ENCODE data around the gene RHBDF2.
"Not testable (repeated sequence)": the region's sequence is repeated elsewhere in the genome, so short reads cannot be mapped to it uniquely, and the experiment has no call there.

RHBDF2 gene

DNA sequence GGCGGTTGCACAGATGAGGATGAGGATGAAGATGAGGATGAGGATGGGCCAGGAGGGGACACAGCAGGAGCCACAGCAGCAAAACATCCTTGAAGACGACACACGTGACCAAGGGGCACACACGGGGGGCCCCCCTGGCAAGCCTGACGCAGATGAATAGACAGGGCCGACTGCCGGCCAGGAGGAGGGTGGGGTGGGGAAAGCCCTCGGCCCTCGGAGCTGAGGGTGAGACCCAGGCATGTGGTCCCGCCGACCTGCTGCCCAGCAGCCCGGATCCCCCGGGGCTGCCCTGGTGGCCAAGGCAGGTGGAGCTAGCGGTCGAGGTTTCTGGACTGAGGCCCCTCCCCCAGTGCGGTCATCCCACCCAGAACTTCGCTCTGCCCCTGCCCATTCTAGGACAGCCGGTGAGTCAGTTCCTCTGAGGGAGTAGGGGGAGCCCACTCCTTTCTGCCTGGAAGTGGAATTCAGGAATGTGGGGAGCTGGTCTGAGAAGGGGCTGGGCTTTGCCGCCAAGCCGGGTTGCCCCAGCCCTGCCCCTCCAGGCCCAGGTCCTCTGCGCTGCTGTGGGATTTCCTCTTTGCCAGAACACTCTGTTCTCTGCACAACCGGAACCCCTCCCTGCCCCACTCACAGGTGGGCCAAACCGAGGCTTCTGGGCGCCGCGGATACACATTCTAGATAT lies 26.3 kb upstream of the RHBDF2 start:
- no peak for DNase-seq

DNA sequence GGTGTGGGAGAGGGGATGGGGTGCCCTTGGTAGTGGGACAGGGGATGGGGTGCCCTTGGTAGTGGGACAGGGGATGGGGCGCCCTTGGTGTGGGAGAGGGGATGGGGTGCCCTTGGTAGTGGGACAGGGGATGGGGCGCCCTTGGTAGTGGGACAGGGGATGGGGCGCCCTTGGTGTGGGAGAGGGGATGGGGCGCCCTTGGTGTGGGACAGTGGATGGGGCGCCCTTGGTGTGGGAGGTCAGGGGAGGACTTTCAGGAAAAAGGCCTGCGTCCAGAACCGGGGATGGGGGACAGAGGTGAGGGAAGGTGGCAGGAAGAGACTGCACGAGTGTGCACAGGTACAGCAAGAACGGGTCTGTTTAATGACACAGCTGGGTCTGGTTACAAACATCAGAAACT lies 25.8 kb upstream of the RHBDF2 start:
- not testable (repeated sequence) for DNase-seq

DNA sequence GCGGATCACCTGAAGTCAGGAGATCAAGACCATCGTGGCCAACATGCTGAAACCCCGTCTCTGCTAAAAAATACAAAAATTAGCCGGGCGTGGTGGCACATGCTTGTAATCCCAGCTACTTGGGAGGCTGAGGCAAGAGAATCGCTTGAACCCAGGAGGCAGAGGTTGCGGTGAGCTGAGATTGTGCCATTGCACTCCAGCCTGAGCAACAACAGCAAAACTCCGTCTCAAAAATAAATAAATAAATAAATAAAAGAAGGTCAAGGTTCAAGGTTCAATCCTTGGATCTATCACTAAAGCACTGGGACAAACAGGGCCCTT lies 24.2 kb upstream of the RHBDF2 start:
- DNase-seq = not testable (repeated sequence)

- no peak for DNase-seq
Observed at GRCh38 chr17:76524598-76525512, 23.6 kb upstream of the RHBDF2 start.

GRCh38 chr17:76523084-76524037 lies 22.1 kb upstream of the RHBDF2 start:
- peak in 48 of 58 donors; percentile 11 to 77 (median 52) for DNase-seq

DNA sequence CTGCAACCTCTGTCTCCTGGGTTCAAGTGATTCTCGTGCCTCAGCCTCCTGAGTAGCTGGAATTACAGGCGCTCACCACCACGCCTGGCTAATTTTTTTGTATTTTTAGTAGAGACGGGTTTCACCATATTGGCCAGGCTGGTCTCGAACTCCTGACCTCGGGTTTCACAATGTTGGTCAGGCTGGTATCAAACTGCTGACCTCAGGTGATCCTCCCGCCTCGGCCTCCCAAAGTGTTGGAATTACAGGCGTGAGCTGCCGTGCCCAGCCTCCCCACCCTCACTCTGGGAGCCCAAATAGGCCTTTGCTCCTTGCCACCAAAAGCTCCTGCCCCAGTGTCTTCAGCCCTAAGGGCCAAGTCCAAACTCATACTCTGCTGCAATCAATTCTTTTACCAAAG lies 20.5 kb upstream of the RHBDF2 start:
- DNase-seq = not testable (repeated sequence)

DNA sequence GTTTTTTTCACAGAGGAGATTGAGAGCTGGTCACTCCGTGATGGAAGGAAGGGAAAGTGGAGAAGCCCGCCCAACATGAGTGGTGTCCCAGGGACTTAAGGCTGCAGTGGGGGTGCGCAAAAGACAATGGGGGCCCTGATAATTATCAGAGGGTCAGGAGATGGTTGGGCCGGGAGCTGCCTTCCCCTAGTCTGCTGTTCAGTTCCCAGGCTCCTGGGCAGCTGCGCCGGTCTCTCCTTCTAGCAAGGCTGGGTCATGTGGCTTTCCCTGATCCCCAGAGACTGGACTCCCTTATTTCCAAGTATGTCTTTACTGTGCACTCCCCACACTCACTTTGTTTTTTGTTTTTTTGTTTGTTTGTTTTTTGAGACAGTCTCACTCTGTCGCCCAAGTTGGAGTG lies 20.0 kb upstream of the RHBDF2 start:
- DNase-seq = no peak

DNA sequence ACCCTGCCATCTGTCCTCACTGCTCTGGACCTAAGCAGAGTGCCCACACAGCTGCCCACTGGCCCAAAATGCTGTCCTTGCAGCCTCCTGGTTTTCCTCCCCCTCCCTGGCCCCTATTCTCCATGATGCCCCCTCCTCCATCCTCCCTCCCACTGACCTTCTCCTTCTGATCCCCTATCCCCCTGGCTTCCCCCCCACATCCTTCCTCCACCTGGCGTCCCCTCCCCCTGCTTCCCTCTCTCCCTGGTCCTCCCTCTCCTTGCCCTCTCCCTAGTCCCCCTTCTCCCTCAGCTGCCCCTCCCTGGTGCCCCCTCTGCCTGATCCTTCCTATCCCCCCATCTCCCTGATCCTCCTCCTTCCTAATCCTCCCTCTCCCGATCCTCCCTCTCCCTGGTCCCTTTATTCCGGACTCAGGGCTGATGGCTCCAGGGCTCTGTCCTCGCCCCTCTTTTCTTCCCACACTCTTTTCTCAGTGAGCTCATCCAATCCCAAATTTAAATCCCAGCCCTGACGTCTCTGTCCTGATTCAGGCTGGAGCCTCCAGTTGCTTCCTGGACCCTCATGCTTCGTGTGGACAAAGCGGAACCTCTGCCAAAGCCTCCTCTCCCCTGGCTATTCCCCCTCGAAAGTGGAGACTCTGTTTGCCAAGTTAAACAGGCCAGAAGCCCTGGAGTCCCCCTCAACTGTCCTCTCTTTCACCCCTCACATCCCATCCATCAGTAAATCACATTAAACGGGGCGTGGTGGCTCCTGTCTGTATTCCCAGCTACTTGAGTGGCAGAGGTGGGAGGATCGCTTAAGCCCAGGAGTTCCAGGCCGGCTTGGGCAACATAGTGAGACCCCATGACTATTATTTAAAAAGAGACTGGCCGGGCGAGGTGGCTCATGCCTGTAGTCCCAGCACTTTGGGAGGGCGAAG lies 18.1 kb upstream of the RHBDF2 start:
- no peak for DNase-seq

GRCh38 chr17:76517638-76518038 lies 16.4 kb upstream of the RHBDF2 start:
- no peak for DNase-seq

- DNase-seq = peak in 5 of 58 donors; percentile 20 to 70 (median 35)
Observed at GRCh38 chr17:76515274-76515949, 14.2 kb upstream of the RHBDF2 start.

GRCh38 chr17:76514355-76514754 lies 13.1 kb upstream of the RHBDF2 start:
- DNase-seq = not testable (repeated sequence)

GRCh38 chr17:76513306-76513692 lies 12.1 kb upstream of the RHBDF2 start:
- DNase-seq = no peak

- DNase-seq = no peak
Observed at GRCh38 chr17:76512366-76513305, 11.4 kb upstream of the RHBDF2 start.

- no peak for DNase-seq
Observed at GRCh38 chr17:76511668-76512365, 10.6 kb upstream of the RHBDF2 start.

GRCh38 chr17:76510831-76511244 lies 9.6 kb upstream of the RHBDF2 start:
- no peak for DNase-seq

- not testable (repeated sequence) for DNase-seq
Observed at GRCh38 chr17:76508472-76509063, 7.3 kb upstream of the RHBDF2 start.

Data from anterior cingulate cortex (tissue), 58 donors.